NCI-H1436 treated with DMSO at 0.1 percent for 48 hours (cell line): ENCODE data around the gene E2F1.
"Not testable (repeated sequence)": the region's sequence is repeated elsewhere in the genome, so short reads cannot be mapped to it uniquely, and the experiment has no call there.

Experiments used
- DNase-seq: peaks from one replicate; lab custom pipeline; 2025; lab: John Stamatoyannopoulos, UW

E2F1 gene

DNA sequence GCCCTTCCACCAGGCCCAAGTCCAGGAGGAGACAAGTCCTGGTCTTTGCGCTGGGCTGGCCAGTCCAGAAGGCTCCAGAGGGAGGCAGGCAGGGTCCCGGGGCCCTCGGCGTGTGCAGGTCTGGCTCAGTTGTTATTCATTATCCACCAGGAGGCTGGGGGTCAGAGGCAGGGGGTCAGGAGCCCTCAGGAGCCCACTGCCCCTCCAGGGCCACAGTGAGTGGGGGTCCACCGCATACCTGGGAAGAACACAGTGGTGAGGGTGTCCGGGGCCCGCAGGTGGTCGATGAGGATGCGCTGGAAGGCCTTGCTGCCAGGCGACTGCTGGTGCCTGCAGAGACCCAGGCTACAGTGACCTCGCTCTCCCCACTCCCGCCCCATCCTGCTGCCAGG is 28.5 kb downstream of the E2F1 start:
- no peak for DNase-seq

DNA sequence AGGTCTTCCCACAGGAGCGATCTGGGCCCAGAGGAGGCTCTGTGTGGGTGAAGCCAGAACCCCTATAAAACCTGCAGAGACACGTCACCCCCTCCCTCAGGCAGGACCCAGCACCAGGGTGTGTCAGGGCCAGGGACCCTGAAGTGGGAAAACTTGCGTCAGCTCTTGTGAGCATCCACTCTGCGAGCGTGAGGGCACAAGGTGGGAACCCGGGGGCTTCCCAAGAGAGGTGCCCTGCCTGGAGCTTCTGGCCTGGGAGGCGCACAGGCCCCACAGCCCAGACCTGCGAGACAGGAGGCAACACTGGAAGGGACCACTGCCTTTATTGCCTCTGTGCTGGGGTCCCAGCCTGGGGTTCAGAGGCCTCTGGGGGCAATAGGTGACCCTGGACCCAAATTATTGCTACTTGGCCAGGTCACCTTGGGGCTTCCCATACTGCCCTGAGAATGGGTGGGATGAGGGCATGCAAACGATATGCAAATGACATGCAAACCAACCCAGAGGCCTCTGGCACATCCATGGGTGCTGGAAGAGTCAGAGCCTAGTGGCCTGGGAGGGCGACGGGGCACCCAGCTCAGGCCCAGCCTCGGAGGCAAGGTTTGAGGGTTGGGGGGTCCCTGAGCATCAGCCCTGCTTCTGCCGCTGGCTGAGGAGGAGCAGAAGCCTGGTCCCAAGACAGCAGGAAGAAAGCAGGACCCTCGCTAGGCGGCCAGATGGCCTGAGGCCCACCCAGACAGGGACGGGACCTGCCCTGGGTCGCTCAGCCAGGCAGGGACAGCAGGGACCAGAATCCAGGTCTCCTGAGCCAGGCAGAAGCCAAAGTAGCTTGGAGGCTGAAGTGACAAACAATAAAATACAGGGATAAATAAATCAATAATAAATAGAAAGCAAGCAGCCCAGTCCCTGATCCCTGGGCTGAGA is 29.1 kb downstream of the E2F1 start:
- no peak for DNase-seq

DNA sequence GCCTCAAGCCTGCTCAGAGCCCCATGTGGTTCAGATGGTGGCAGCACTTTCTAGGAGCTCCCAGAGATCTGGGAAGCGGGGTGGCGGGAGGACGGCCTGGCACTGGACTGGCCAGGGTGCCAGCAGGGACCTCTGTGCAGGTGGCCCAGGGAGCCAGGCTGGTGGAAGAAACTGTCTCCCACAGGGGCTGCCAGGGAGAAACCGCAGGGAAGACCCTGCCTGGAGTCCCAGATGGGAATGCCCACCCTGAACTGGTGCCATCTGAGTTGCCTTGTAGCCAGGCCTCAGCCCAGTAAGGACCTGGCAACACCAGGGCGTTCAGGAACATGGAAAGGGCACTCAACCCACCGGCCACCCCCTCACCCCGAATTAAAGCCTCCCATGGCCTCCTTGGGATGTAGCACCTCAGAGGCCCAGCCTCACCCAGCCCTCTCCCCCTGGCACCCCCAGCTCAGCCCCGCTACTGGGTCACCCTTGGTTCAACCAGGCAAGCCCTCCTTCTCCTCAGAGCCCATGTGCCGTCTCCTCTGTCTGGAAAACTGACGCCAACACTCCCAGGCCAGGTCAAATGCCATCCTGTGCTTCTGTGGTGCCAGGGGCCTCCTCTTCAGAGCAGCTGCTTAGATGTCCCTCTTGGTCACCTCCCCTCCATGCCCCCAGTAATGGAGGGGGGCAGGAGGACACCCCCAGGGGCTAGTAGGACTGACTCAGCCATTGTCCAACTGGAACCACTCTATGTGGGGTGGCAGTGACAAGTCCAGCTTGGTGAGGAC is 30.0 kb downstream of the E2F1 start:
- DNase-seq, result no peak

DNA sequence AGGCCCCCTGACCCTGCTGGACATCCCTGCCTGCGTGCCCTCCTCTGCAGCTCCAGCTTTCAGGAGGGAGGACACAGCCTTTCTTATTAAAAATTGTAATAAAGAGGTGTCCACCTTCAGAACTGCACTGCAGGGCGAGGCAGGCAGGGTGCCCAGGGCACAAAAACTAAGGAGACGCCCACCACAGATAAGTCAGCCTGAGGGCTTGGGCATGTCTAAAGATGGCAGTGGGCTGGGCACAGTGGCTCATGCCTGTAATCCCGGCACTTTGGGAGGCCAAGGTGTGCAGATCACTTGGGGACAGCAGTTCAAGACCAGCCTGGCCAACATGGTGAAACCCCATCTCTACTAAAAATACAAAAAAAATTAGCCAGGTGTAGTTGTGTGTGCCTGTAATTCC is 31.0 kb downstream of the E2F1 start:
- no peak for DNase-seq

DNA sequence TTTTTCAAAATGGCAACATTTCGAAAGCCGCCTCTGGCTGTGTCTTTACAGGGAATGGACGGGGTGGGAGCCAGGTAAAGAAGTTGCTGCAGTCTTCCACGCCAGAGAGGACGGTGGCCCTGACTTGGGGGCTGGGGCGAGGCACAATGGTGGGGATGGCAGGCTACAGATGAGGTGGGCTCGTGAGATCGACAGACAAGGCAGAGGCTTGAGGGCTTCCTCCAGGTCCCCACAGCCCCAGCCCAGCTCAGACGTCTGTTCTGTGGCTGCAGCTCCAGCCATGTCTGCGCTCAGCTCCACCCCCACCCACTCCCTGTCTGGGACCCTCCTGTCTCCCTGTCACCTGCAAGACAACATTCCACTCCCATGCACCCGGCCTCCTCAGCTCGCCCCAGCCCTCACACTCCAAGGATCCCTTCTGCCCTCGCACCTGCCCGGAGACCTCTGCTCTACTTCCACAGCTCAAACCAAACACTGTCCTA is 31.5 kb downstream of the E2F1 start:
- DNase-seq, result no peak

DNA sequence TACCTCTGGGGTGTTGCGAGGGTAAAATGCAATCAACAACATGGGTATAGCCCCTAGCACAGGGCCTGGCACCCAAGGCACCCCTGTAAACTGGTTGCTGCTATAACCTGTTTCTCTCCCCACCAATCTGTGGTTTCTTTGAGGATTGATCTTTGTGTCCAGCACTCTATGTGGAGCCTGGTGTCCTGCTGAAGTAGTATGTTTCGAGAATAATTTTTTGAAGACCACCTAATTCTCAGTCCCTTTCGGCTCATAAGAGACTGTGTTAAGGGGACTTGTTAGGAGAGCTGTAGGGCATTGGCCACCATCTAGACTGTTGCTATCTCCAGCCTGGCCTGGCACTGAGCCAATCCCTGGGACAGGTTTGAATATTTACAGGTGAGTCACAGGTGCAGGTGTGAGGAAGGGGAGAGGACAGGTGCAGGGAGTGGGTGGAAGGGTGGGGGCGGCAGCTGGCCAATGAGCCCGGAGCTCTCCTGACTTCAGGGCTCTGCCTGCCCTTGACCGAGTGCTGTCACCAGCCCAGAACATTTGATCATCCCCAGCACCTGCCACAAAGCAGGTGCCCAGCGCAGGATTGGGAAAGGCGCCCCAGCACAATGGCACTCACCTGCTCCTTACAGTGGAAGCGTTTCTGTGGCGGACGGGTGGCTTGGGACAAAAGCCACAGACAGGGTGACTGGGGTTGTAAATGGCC is 32.1 kb downstream of the E2F1 start:
- DNase-seq, result peak; percentile 34

DNA sequence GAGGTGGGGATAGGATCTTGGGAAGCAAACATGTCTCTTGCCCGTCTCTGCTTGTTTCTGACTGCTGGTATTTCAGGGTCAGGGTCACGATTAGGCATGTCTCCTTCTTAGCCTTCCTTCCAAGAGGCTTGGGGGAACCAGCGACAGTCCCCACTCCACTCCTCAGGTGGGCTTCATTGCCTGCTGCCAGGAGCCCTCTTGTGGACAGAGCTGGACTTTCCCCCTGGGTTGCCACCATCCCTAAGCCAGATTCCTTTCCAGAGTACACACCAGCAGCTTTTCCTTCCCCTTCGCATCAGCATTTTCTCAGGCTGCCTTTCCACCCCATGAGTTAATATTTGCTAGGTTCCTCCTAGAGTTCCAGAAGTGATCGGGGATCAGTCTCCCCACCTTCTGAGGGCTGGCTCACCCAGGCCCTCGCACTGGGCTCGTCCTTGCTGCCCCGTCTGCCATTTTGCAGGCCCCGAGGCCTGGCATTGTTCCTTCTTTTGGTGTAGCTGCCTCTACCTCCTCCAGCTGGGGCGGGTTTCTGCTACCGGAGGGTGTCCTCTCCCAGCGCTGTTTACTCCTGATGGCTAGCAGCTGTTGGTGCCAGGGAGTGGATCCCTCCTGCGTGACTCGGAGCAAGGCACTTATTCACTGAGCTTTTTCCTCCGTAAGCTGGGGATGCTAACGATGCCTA is 32.8 kb downstream of the E2F1 start:
- peak; percentile 51 for DNase-seq

DNA sequence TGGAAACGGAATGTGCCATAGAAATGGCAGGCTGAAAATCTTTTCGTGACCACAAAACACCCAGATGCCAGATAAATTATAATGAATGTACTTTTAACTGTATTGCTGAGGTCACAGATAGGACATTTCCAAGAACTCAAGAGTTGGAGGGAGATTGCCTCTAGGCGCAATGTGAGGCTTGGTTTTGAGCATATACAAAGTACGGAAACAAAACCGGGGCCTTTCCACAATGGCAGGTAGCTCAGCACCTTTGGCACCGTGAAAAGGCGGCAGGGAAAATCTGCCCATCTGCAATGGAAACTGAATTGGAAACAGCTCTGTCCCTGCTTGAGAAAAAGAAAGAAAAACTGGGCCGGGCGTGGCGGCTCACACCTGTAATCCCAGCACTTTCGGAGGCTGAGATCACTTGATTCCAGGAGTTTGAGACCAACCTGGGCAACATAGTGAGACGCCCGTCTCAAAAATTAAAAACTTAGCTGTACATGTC is 34.6 kb downstream of the E2F1 start:
- no peak for DNase-seq

DNA sequence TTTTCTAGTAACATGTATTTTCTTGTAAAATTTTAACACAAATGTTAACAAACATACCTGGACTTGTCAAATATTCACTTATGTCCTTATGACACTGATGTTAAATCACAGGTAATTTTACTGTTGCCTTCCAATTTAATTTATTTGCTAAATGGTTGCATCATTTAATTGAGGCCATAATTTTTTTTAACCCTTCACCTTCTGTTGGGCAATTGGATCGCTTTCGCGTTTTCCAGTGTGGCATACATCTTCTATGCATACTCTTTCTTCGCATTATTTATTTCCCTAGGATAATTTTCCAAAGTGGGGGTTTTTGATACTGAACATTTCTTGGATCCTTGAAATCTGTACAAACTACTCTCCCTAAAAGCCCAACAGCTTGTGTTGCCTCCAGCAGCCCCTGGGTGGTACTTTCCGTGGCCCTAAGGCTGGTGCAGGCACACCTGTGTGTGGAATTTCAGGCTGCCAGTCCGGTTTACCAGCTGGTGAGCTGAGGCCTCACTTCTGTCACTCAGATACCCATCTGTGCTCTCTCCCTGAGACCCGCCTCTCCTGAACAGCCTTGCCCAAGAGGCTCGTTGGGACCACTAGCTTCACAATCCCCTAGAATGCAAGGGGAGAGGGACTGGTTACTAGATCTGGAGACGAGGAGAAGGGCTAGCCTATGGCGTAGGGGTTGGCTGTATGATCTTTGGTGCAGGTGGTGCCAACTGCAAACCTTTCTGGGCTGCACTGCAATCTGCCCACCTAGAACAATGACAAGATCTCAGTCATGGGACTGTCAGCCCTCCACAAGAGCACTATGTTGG is 35.2 kb downstream of the E2F1 start:
- no peak for DNase-seq

DNA sequence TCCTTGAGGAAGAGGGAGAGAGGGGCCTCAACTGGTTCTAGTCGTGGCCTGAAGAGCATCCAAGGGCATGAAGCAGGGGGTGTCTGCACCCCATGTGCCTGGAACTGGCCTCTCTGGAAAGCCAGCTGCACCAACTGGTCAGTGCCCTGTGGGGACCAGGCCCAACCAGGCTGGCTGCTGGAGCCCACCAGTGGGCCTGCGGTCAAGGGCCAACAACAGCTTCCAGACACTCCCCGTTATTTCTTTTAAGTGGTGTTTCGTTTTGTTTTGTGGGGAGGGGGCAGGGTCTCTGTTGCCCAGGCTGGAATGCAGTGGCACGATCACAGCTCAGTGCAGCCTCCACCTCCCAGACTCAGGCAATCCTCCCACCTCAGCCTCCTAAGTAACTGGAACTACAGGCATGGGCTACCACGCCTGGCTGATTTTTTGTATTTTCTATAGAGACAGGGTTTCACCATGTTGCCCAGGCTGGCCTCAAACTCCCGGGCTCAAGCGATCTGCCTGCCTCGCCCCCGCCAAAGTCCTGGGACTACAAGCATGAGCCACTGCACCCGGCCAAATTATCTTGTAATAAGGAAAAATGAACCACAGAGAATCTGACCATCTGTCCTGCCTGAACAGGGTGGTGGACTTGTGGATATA is 36.0 kb downstream of the E2F1 start:
- no peak for DNase-seq

DNA sequence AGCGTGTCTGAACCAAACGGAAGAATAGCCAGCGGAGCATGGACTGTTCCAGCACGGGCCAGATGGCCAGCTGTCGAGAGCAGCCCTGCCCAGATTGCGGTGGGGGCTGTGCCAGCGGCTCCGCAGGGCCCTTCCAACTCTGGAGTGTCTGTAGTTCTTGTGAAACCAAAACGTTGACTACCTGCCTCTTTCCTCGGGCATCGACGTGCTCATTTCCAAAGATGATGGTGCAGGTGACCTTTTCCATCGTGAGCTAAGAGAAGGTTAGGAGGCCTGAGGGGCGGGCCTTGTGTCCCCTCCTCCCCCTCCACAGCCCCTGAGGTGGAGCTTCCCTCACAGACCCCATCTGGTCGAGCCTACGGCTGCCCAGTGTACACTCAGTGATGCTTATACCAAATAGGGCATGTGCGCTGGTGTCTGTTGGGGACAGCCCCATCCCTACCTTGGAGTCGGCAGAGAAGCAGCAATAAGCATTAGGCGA is 36.9 kb downstream of the E2F1 start:
- DNase-seq, result no peak

DNA sequence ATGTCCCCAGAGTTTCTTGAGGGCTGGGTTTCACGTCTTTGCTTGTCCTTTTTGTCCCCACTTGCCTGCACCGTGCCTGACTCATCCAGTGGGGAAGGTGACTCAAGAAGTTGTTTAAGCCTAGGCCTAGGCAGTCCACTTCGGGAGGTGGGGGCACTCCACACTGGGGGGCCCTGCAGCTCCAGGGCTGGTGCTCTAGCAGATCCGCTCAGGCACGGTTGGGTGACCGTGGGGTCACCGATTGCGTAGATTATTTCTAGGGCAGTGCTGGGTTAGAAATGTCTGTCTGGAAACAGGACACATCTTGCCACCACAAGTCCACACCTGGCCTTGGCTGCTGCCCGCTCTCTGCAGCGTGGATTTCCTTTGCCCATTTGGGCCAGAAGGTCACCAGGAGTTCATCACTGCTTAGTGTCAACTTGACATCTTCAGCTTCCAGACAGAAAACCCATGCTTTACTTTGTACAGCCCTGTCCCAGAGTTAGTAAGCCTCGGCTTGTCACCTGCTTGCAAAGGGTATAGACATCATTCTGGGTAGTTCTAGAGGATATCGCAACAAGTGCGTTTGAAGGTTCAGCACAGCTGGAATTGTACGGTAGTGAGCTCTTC is 37.7 kb downstream of the E2F1 start:
- DNase-seq, result no peak

DNA sequence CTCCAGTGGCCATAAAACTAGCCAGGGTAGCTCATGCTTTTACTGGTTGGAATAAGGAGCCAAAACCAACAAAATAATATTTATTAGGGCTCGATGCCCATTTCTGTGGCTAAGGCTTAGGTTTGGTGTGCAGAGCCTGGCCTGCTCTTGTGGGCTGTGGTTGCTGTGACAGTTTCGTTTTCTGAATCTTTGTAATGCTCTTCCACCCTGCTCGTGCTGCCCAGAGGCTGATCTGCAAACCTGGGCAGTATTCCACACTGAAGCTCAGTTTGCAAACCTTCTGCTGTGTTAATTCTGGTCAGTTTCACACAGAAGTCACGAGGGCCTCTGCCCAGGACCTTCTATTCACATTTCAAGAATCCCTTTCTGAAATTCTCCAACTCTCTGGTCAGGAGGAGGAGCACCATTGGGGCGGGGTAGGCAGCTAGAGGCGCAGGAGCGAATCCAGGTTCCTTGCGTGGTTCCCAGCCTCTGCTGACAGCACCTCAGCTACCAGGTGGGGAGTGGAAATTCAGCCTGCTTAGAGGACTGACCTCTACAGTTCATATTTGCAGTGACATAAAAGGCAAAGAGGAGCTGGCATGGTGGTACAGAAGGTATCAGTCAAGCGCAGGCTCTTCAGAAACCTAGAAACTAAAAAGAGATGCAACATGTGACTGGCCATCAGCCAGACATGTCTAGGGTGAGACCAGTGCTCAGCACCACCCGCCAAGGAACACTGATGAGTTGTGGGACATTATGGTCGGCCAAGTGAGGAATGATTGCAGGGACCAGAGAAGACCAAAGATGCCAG is 38.4 kb downstream of the E2F1 start:
- no peak for DNase-seq

DNA sequence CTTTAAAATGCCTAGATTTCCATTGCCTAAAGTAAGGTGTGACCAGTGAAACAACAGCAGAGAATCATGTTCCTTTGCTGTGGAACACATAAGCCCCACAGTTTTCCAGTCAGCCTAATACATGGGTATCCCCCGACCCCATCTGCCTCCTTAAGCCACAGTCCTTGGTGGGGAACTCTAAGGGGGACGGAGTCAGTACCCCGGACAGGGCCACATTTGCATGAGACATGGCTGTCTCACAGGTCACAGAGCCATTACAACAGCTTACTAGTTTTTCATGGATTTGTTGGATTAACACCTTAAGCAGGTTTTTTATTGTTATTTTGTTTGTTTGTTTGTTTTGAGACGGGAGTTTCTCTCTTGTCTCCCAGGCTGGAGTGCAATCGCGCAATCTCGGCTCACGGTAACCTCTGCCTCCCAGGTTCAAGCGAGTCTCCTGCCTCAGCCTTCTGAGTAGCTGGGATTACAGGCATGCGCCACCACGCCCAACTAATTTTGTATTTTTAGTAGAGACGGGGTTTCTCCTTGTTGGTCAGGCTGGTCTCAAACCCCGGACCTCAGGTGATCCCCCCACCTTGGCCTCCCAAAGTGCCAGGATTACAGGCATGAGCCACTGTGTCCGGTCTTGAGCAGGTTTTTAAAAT is 39.1 kb downstream of the E2F1 start:
- not testable (repeated sequence) for DNase-seq

DNA sequence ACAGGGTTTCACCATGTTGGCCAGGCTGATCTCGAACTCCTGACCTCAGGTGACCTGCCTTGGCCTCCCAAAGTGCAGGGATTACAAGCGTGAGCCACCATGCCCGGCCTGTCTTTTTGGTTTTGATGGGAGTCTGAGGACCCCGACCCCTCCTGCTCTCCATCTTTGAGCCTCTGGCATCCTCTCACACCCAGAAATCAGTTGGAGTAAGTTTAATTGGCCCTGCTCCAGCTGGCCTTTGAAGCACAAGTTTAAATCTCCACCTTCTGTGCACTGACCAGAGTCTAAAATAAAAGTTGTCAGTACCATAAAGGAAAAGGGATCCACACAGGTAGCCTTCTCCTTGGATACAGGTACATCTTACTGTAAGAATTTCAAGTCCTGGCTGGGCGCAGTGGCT is 40.0 kb downstream of the E2F1 start:
- no peak for DNase-seq

DNA sequence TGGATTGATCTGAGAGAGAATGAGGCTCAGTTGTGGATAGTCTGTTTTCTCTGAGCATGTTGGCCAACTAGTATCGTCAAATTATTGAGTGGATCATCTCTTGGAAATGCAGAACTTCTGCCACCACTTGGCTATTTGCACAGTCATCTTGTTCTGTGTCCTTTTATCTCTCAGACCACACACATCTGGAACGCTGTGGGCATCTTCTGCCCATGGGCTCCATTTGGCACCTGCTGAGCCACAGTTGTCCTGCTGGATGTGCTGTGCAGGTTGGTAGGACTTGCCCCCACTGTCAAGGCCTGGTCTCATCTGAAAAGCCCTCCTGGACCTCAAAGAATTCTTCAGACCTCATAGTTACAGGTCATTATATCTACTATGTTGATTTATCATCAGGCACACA is 40.8 kb downstream of the E2F1 start:
- DNase-seq, result no peak

DNA sequence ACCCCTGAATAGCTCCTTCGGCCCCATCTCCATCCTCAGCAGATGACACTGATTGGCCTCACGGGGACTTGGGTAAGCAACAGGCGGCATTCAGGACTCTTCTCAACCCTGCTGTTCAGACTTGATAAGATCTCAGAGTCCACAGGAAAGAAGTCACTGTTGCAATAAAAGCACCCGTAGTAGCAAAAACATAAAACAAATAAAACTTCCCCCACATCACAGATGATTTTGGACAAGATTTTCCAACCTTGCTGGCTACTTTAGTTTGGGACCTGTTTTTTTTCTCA is 41.2 kb downstream of the E2F1 start:
- DNase-seq, result no peak

DNA sequence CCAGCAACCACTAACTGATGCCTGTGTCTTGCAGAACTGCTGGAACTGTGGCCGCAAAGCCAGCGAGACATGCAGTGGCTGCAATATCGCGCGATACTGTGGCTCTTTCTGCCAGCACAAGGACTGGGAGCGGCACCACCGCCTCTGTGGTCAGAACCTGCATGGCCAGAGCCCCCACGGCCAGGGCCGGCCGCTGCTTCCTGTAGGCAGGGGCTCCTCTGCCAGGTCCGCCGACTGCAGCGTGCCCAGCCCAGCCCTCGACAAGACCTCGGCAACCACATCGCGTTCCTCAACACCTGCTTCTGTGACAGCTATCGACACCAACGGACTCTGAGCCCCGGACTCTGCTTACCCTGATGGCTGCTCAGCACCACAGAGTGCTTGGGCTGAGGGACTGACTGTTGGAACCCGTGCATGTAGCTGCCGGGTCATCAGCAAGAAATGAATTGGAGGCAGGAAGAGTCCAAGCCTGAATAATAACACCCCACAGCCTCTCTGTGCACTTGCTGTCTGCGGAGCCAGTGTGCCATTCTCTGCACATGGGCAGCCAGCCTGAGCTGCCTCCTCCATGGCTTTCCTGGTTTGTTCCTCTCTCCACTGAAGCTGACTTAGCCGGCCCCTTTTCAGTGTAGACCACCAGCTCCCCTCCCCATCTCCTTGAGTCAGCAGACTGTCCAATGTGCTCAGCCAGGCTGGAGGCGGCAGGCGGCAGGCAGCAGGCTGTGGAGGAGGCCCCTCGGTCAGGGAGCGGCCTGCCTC is 41.7 kb downstream of the E2F1 start:
- no peak for DNase-seq
